Activated T-cell treated with anti-CD3 and anti-CD28 coated beads for 48 hours (primary cell): ENCODE measurements around the gene RIPOR1.
"Not testable (repeated sequence)": the region's sequence is repeated elsewhere in the genome, so short reads cannot be mapped to it uniquely, and the experiment has no call there.

Experiments
- DNase-seq: peaks from one replicate; pipeline ENCODE4 v3.0.0-alpha.2; 2020; ENCODE audit warnings: low read depth

RIPOR1 gene

GRCh38 chr16:67528222-67528869 is at the start of gene RIPOR1:
TSS of gene RIPOR1 (plus strand) at chr16:67528829. CDS start at chr16:67538447, 9,618 bp downstream.
- peak; percentile 48 for DNase-seq

- DNase-seq: peak; percentile 99
Observed at GRCh38 chr16:67480833-67481560, 47.6 kb upstream of the RIPOR1 start, which contains the start of gene ATP6V0D1. TSS of gene ATP6V0D1 (minus strand) at chr16:67481157. CDS start at chr16:67481086, 71 bp downstream.

- DNase-seq: peak; percentile 52
Observed at GRCh38 chr16:67481561-67482232, 46.9 kb upstream of the RIPOR1 start.

GRCh38 chr16:67482233-67482924 is 46.2 kb upstream of the RIPOR1 start:
- no peak for DNase-seq

GRCh38 chr16:67483150-67483549 is 45.5 kb upstream of the RIPOR1 start, which contains the start of gene AGRP:
TSS of gene AGRP (minus strand) at chr16:67483547. CDS start at chr16:67483398, 149 bp downstream.
- no peak for DNase-seq

- DNase-seq: no peak
Observed at GRCh38 chr16:67483731-67484525, 44.7 kb upstream of the RIPOR1 start.

- DNase-seq: no peak
Observed at GRCh38 chr16:67486805-67487204, 41.8 kb upstream of the RIPOR1 start.

GRCh38 chr16:67487561-67487960 is 41.1 kb upstream of the RIPOR1 start:
- DNase-seq: not testable (repeated sequence)

GRCh38 chr16:67489401-67490083 is 39.1 kb upstream of the RIPOR1 start:
- DNase-seq: no peak

- no peak for DNase-seq
Observed at GRCh38 chr16:67490335-67491096, 38.1 kb upstream of the RIPOR1 start.

GRCh38 chr16:67499106-67499505 is 29.5 kb upstream of the RIPOR1 start:
- DNase-seq: no peak

GRCh38 chr16:67504031-67505021 is 24.3 kb upstream of the RIPOR1 start:
- DNase-seq: no peak

- DNase-seq: no peak
Observed at GRCh38 chr16:67506468-67506867, 22.2 kb upstream of the RIPOR1 start.

GRCh38 chr16:67509016-67509415 is 19.6 kb upstream of the RIPOR1 start:
- DNase-seq: no peak

GRCh38 chr16:67513892-67514291 is 14.7 kb upstream of the RIPOR1 start:
- DNase-seq: not testable (repeated sequence)

- peak; percentile 69 for DNase-seq
Observed at GRCh38 chr16:67514382-67514828, 14.2 kb upstream of the RIPOR1 start.

GRCh38 chr16:67516296-67517154 is 12.1 kb upstream of the RIPOR1 start:
- DNase-seq: no peak

- no peak for DNase-seq
Observed at GRCh38 chr16:67517155-67517445, 11.5 kb upstream of the RIPOR1 start.
